ENCODE measurements around the gene ATP6V0A4.

The ATP6V0A4 gene

DNA sequence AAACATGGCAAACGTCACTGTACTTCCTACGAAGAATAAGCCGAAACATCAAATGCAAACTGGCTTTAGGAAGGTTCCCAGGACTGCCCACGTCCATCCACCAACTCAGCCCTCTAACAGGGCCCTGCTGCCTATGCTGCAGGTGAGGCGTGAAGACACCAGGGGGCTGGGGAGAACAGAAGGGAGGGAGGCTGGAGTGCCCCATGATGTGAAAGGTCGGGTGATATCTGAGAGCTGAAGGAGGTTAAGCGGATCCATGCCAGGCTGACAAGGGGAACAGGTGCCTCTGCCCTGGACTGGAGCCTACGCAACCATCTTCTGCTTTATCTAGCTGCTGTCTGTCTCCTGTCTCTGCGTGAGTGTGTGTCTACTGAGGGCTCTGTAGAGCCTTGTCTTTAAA is 40.2 kb upstream of the ATP6V0A4 start:
- Histone ChIP-seq H3K4me3 (ENCODE audit: severe bottlenecking) (no peak overlapping the region), H3K36me3 (ENCODE audit: low read depth) (no peaks in the 10 kb centered on the region), H3K27me3 (ENCODE audit: insufficient read depth, poor library complexity, severe bottlenecking) (no peaks in the 10 kb centered on the region), H3K9me3 (ENCODE audit: severe bottlenecking) (no peaks in the 10 kb centered on the region), H3K4me1 (ENCODE audit: insufficient read depth, poor library complexity, severe bottlenecking) (no peaks in the 10 kb centered on the region), H3K27ac (ENCODE audit: poor library complexity, severe bottlenecking) (no peak overlapping the region)
- ATAC-seq (ENCODE audit: low read depth) (no peak), DNase-seq (ENCODE audit: low spot score) (no peak)
- TF ChIP-seq, protein P1, sequence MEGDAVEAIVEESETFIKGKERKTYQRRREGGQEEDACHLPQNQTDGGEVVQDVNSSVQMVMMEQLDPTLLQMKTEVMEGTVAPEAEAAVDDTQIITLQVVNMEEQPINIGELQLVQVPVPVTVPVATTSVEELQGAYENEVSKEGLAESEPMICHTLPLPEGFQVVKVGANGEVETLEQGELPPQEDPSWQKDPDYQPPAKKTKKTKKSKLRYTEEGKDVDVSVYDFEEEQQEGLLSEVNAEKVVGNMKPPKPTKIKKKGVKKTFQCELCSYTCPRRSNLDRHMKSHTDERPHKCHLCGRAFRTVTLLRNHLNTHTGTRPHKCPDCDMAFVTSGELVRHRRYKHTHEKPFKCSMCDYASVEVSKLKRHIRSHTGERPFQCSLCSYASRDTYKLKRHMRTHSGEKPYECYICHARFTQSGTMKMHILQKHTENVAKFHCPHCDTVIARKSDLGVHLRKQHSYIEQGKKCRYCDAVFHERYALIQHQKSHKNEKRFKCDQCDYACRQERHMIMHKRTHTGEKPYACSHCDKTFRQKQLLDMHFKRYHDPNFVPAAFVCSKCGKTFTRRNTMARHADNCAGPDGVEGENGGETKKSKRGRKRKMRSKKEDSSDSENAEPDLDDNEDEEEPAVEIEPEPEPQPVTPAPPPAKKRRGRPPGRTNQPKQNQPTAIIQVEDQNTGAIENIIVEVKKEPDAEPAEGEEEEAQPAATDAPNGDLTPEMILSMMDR (IDR thresholded peaks at IDR 0.05; ENCODE audit: poor library complexity, severe bottlenecking): no peak

DNA sequence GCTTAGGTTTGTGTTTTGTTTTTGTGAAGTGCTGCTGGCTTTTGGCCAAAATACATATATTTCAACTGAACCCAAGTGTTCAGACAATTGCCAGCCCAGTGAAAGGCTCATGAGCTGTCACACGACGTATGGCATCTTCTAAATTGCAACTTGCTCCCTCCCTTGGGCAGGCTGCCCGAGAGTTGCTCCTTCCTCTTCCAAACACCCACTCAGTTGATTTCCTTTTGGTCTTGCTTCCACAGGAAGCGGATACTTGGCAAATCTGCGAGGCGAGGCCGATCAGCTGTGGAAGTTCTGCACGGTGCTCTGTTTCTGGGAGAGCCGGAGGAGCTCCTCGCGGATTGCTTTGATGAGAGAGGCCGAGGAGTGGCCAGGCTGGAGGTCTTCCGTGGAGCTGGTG is 39.6 kb upstream of the ATP6V0A4 start:
- DNase-seq (ENCODE audit: low spot score) (no peak), ATAC-seq (ENCODE audit: low read depth) (no peak)
- H3K9me3 ChIP-seq (ENCODE audit: severe bottlenecking): no peaks in the 10 kb centered on the region
- H3K36me3 ChIP-seq (ENCODE audit: low read depth): no peaks in the 10 kb centered on the region
- H3K27ac ChIP-seq (ENCODE audit: poor library complexity, severe bottlenecking): no peak overlapping the region
- no peaks in the 10 kb centered on the region for H3K4me1 ChIP-seq (ENCODE audit: insufficient read depth, poor library complexity, severe bottlenecking)
- H3K4me3 ChIP-seq (ENCODE audit: severe bottlenecking): no peak overlapping the region
- TF ChIP-seq, protein P1 (IDR thresholded peaks at IDR 0.05; ENCODE audit: poor library complexity, severe bottlenecking): no peak
- H3K27me3 ChIP-seq (ENCODE audit: insufficient read depth, poor library complexity, severe bottlenecking): no peaks in the 10 kb centered on the region

DNA sequence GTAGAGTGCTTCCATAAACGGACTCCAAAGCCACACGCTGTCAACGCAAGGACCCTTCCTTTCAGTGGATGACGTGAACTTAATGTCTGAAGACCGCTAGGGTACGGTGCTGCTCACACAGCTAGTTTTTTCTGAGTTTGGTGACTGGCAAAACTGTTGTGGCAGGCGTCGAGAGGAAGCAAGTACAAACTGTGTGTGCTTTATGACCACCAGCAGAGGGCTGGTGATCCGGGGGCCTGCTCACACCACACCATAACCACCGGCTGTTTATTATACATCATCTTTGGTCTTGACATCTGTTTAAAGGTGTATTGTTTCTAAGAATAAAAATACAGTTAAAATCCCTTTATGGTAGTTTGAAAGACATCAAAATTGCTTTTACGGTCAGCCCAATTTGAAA is 37.1 kb upstream of the ATP6V0A4 start:
- ATAC-seq (ENCODE audit: low read depth) (no peak), DNase-seq (ENCODE audit: low spot score) (no peak)
- TF ChIP-seq, protein P1 (IDR thresholded peaks at IDR 0.05; ENCODE audit: poor library complexity, severe bottlenecking): no peak
- Histone ChIP-seq H3K4me1 (ENCODE audit: insufficient read depth, poor library complexity, severe bottlenecking) (no peaks in the 10 kb centered on the region), H3K27me3 (ENCODE audit: insufficient read depth, poor library complexity, severe bottlenecking) (no peaks in the 10 kb centered on the region), H3K9me3 (ENCODE audit: severe bottlenecking) (no peaks in the 10 kb centered on the region), H3K27ac (ENCODE audit: poor library complexity, severe bottlenecking) (no peak overlapping the region), H3K36me3 (ENCODE audit: low read depth) (no peaks in the 10 kb centered on the region), H3K4me3 (ENCODE audit: severe bottlenecking) (no peak overlapping the region)

DNA sequence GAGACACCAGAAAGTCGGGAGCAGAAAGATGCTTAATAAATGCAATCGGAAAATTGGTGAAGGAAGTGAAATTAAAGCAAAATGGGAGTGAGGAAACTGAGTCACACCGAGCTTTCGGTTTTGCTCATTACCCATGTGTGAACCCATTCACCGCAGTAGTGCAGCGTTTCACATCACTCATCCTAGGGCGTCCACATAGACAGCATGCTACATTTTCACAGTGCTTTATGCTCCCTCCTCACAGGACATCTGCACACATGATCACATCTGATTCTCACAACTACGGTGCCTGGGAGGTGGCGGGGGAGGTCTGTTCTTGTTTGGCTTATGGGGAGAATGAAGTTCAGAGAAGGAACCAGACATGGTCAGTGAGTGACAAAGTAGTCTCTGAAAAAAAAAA is 36.6 kb upstream of the ATP6V0A4 start:
- peaks cover 1% of the 10 kb centered on the region for H3K9me3 ChIP-seq (ENCODE audit: severe bottlenecking)
- no peaks in the 10 kb centered on the region for H3K36me3 ChIP-seq (ENCODE audit: low read depth)
- DNase-seq (ENCODE audit: low spot score): no peak
- no peak overlapping the region for H3K4me3 ChIP-seq (ENCODE audit: severe bottlenecking)
- no peaks in the 10 kb centered on the region for H3K4me1 ChIP-seq (ENCODE audit: insufficient read depth, poor library complexity, severe bottlenecking)
- no peak for ATAC-seq (ENCODE audit: low read depth)
- TF ChIP-seq, protein P1 (IDR thresholded peaks at IDR 0.05; ENCODE audit: poor library complexity, severe bottlenecking): no peak
- no peak overlapping the region for H3K27ac ChIP-seq (ENCODE audit: poor library complexity, severe bottlenecking)
- H3K27me3 ChIP-seq (ENCODE audit: insufficient read depth, poor library complexity, severe bottlenecking): no peaks in the 10 kb centered on the region

DNA sequence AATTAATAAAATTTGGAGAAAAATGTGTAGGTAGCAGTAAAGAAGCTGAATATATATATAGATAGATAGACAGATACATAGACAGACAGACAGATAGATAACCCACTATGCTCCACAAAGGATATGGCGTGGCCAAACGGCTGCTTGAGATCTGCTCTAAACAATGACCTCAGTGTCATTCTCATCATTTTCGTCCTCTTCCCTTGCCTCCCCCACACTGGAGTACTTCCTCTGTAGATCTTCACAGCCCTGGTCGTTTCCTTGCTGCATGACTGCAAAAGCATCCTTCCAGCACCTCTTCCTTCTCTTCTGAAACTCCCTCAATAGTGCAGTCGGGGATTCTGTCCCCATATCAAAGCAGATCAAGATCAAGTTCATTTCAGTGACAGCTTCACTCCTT is 35.6 kb upstream of the ATP6V0A4 start:
- Histone ChIP-seq H3K9me3 (ENCODE audit: severe bottlenecking) (peaks cover 1% of the 10 kb centered on the region), H3K4me3 (ENCODE audit: severe bottlenecking) (no peak overlapping the region), H3K27ac (ENCODE audit: poor library complexity, severe bottlenecking) (no peak overlapping the region), H3K27me3 (ENCODE audit: insufficient read depth, poor library complexity, severe bottlenecking) (no peaks in the 10 kb centered on the region), H3K4me1 (ENCODE audit: insufficient read depth, poor library complexity, severe bottlenecking) (no peaks in the 10 kb centered on the region), H3K36me3 (ENCODE audit: low read depth) (no peaks in the 10 kb centered on the region)
- DNase-seq (ENCODE audit: low spot score) (no peak), ATAC-seq (ENCODE audit: low read depth) (no peak)
- TF ChIP-seq, protein P1 (IDR thresholded peaks at IDR 0.05; ENCODE audit: poor library complexity, severe bottlenecking): no peak

Data from RWPE2 (cell line).